Heart left ventricle (tissue), 16 donors: ENCODE data around the gene BNIP3. TPM values are rescaled to one million over a fixed set of nuclear protein-coding genes. Genes with fewer than 3 reads are reported as not detected.
"Not testable (repeated sequence)": the region's sequence is repeated elsewhere in the genome, so short reads cannot be mapped to it uniquely, and the experiment has no call there.

ENCODE experiments used
- ATAC-seq, 4 donors: fragments of 200-7000 bp; cut with Tn5 transposase; one replicate each; pipeline ENCODE4 v1.9.1; 2020 to 2022; ENCODE audit warnings: moderate library complexity in 4 of 4, mild to moderate bottlenecking in 3 of 4, moderate number of reproducible peaks in 1 of 4
- DNase-seq, 5 donors: peaks; one replicate each; pipeline ENCODE4 v3.0.0-alpha.2; 2020
- H3K27ac ChIP-seq, 12 donors: fragments of 200-600 bp; sonication (generic) in 4 of 12; one replicate each; pipeline versions ENCODE4 v1.5.0 to v1.8.0; 2016 to 2022; ENCODE audit warnings: mild to moderate bottlenecking in 2 of 12
- H3K27me3 ChIP-seq, 9 donors: fragments of 200-600 bp; sonication (generic) in 2 of 9; one replicate each; pipeline versions ENCODE4 v1.5.1 to v1.8.0; 2016 to 2022; ENCODE audit warnings: mild to moderate bottlenecking in 3 of 9
- H3K36me3 ChIP-seq, 9 donors: fragments of 200-600 bp; sonication (generic) in 2 of 9; one replicate each; pipeline versions ENCODE4 v1.5.0 to v1.8.0; 2018 to 2022; ENCODE audit warnings: mild to moderate bottlenecking in 2 of 9
- H3K4me1 ChIP-seq, 12 donors: fragments of 200-600 bp; sonication (generic) in 4 of 12; one replicate each; pipeline versions ENCODE4 v1.5.0 to v1.8.0; 2016 to 2022; ENCODE audit warnings: mild to moderate bottlenecking in 3 of 12
- H3K4me3 ChIP-seq, 12 donors: fragments of 200-600 bp; sonication (generic) in 4 of 12; one replicate each; pipeline versions ENCODE4 v1.5.0 to v1.8.0; 2017 to 2022; ENCODE audit warnings: mild to moderate bottlenecking in 9 of 12, moderate library complexity in 4 of 12
- H3K9me3 ChIP-seq, 12 donors: fragments of 200-600 bp; sonication (generic) in 4 of 12; one replicate each; pipeline versions ENCODE4 v1.5.0 to v1.8.0; 2016 to 2022; ENCODE audit warnings: mild to moderate bottlenecking in 1 of 12
- POLR2A ChIP-seq, 2 donors: fragments of 450-650 bp; IDR thresholded peaks; one replicate each; pipeline ENCODE4 v1.6.1; 2017; ENCODE audit warnings: antibody characterized with exemption in 2 of 2, mild to moderate bottlenecking in 2 of 2, moderate library complexity in 2 of 2
- WGBS, 4 donors: extraction: QIAGEN DNeasy Blood & Tissue Kit in 2 of 4; methylation state at CpG; one replicate each; pipeline versions ENCODE4 v1.1.5 to v1.1.7; 2013 to 2018; 5-methylcytosine and 5-hydroxymethylcytosine counted together
- intact Hi-C, 10 donors: fragments of 100-400 bp; cut with DNase I; formaldehyde crosslinking; loops; one replicate each; pipeline versions ENCODE4 v1.11.1 to v1.14.2; 2022
- polyA plus RNA-seq, 2 donors: library from polyadenylated mRNA; stranded (reverse); fragments of 200-250 nt; gene quantifications; one replicate each; pipeline ENCODE4 v1.2.3, GENCODE V29; 2013
- total RNA-seq, 9 donors: library from RNA; depleted of rRNA in 2 of 9; stranded (reverse); fragments of >200 nt in 2 of 9; fragmentation: NEBNext Ultra II Directional in 3 of 9; extraction: Animal tissue kit (Norgen Biotek cat#: 25700) in 3 of 9; gene quantifications; one replicate each; pipeline versions ENCODE4 v1.1.0 to v1.2.4, GENCODE V29; 2016 to 2023
- TF ChIP-seq, protein P1 (sequence below), 12 donors: fragments of 200-600 bp; sonication (generic) in 4 of 12; IDR thresholded peaks; one replicate each; pipeline versions ENCODE4 v1.5.0 to v1.8.0; 2018 to 2022; ENCODE audit warnings: antibody characterized with exemption in 12 of 12, mild to moderate bottlenecking in 5 of 12
- donor health status: ischemic (EF 13 %, LVEDD 7.1; RV severe dilation, severe dysfunction).
- donor health status: healthy with polysubstance abuse.
- donor health status: DM: no; HTN: yes; CAD: no.
- donor health status: DM: no; HTN: no; CAD: no.
- donor health status: ischemic (EF 25% LVEDD 6.9; RV normal size, moderate dysfunction).
- donor health status: ischemic (EF 25% LVEDD 5.7; RV mildly dilated, moderate dysfunction).
- donor health status: healthy.
- donor health status: DM: yes; HTN: yes; CAD: no.
- donor health status: ischemic (EF 35%, LVEDD 5.7; RV mildly dilated, moderate dysfunction).
- donor health status: nonischemic (EF 11% LVEDD 7.7; RV severe dilation, severe dysfunction).
- donor health status: DM: yes; HTN: yes; CAD: no.
- donor health status: PGD.
- donor health status: ischemic (EF 29% LVEDD 5.4; RV normal size, mild dysfunction).
- donor health status: nonischemic (EF 23%, LVEDD 6.1; RV moderate dilation, normal function).

BNIP3 gene
- total and polyA plus RNA-seq, 11 donors = 48.1 to 711 (median 123) TPM

DNA sequence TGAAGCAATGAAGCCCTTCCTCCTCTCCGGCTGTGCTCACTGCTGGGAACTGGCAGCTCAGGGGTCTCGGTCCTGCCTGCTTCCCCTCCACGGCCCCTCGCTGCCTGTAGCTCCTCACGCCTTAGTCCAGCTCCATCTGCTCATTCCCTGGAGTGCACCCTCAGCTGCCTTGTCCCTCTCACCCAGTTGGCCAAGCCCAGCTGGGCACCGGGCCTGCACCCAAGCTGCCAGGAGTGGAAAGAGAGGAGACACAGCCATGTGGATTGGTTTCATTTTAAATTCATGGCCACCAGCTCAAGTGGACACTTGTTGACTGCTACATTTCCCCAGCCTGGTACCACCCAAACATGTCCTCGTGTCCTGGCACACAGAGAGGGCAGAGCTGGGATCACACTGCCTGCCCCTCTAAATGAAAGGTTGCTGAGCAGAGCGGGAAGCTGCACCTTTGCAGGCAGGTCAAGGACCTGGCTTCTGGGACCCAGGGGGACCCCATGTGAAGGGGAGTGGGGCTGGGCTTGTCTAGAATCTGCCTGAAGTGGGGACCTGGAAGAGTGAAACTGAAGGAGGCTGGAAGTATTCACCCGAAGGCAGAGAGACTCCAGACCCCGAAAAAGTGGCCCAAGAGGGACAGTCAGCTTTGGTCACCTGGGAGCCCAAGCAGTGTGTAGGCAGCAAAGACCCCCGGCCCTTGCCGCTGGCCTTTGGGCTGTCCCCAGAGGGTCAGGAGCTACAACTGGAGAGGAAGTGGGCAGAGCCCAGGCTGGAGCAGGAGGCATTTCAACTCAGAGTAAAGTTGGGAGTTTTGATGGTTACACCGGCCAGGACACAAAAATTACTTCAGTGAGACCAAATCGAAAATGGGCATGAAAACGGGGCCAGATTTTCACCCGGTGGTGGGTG lies 15.0 kb upstream of the BNIP3 start:
- H3K27me3 ChIP-seq = no peaks in the 10 kb centered on the region
- H3K36me3 ChIP-seq = no peaks in the 10 kb centered on the region
- H3K4me3 ChIP-seq = no peak overlapping the region
- peak overlapping the region in 11 of 12 donors; percentile 35 to 90 (median 70) for H3K27ac ChIP-seq
- intact Hi-C loops = loop anchor here in 2 of 10 donors (2.0 kb wide), 2 partner anchors 14 to 16 kb away; partner anchors contain the start of gene BNIP3 (in 1 of the 2)
- no peaks in the 10 kb centered on the region for H3K9me3 ChIP-seq
- peaks cover 0 to 43% (median 22%) of the 10 kb centered on the region in 12 donors for H3K4me1 ChIP-seq
- 57 to 76% (median 58%) methylated on average over 13 to 16 of the region's 16 CpGs for WGBS, 4 donors
- TF ChIP-seq, protein P1, sequence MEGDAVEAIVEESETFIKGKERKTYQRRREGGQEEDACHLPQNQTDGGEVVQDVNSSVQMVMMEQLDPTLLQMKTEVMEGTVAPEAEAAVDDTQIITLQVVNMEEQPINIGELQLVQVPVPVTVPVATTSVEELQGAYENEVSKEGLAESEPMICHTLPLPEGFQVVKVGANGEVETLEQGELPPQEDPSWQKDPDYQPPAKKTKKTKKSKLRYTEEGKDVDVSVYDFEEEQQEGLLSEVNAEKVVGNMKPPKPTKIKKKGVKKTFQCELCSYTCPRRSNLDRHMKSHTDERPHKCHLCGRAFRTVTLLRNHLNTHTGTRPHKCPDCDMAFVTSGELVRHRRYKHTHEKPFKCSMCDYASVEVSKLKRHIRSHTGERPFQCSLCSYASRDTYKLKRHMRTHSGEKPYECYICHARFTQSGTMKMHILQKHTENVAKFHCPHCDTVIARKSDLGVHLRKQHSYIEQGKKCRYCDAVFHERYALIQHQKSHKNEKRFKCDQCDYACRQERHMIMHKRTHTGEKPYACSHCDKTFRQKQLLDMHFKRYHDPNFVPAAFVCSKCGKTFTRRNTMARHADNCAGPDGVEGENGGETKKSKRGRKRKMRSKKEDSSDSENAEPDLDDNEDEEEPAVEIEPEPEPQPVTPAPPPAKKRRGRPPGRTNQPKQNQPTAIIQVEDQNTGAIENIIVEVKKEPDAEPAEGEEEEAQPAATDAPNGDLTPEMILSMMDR (IDR thresholded peaks at IDR 0.05) = no peak
- no peak for TF ChIP-seq POLR2A (IDR thresholded peaks at IDR 0.05)
- ATAC-seq = peak; percentile 79 to 93 (median 90)
- peak; percentile 45 to 85 (median 82) for DNase-seq

DNA sequence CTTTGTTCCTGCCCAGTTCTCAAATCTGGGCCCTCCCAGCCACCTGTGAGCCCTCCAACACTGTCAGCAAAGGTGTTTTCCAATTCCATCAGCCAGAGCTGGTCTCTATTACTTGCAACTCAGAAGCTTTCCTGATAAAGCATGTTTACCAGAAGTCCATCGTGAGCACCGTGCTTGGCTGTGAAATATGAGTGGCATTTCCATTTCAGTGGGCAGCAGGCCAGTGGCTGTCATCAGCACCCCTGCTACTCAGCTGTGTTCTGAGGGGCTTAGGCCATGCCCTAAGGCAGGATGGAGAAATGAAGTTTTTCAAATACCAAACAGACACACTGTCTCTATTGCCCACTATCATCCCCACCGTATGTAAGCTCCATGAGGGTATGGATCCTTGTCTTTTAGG lies 12.7 kb upstream of the BNIP3 start:
- peak overlapping the region in 3 of 12 donors; percentile 13 to 49 (median 34) for H3K27ac ChIP-seq
- intact Hi-C loops = no loop called here
- 31 to 44% (median 38%) methylated on average over 3 of the region's 3 CpGs for WGBS, 4 donors
- DNase-seq (peak in 2 of 5 donors; percentile 25 to 56), ATAC-seq (peak in 3 of 4 donors; percentile 5 to 44 (median 35))
- no peaks in the 10 kb centered on the region for H3K27me3 ChIP-seq
- H3K9me3 ChIP-seq = no peaks in the 10 kb centered on the region
- no peak overlapping the region for H3K4me3 ChIP-seq
- peaks cover 0 to 43% (median 22%) of the 10 kb centered on the region in 12 donors for H3K4me1 ChIP-seq
- TF ChIP-seq, protein P1 (IDR thresholded peaks at IDR 0.05) = no peak
- no peak for TF ChIP-seq POLR2A (IDR thresholded peaks at IDR 0.05)
- H3K36me3 ChIP-seq = no peaks in the 10 kb centered on the region

DNA sequence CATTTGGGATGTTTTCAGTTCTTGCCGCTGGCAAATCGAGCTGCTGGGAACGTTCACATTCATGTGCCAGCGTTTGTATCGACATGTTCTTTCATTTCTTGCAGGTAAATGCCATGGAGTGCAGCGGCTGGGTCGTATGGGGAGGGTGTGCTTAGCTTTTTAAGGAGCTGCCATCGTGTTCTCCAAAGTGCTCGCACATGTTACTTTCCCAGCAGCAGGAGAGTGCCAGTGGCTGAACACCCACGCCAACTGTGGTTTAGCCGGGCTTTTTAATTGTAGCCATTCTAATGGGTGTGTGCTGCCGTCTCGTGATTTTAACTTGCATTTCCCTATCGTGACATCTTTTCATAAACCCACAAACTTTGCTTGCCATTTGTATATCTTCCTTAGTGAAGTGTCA lies 11.6 kb upstream of the BNIP3 start:
- DNase-seq = no peak
- H3K4me3 ChIP-seq = no peak overlapping the region
- no peaks in the 10 kb centered on the region for H3K27me3 ChIP-seq
- H3K36me3 ChIP-seq = no peaks in the 10 kb centered on the region
- no peak overlapping the region for H3K27ac ChIP-seq
- H3K9me3 ChIP-seq = no peaks in the 10 kb centered on the region
- WGBS, 4 donors = 88 to 93% (median 92%) methylated on average over 14 of the region's 14 CpGs
- intact Hi-C loops = no loop called here
- TF ChIP-seq, protein P1 (IDR thresholded peaks at IDR 0.05) = no peak
- no peak for TF ChIP-seq POLR2A (IDR thresholded peaks at IDR 0.05)
- no peak for ATAC-seq
- H3K4me1 ChIP-seq = peaks cover 0 to 35% (median 20%) of the 10 kb centered on the region in 12 donors

DNA sequence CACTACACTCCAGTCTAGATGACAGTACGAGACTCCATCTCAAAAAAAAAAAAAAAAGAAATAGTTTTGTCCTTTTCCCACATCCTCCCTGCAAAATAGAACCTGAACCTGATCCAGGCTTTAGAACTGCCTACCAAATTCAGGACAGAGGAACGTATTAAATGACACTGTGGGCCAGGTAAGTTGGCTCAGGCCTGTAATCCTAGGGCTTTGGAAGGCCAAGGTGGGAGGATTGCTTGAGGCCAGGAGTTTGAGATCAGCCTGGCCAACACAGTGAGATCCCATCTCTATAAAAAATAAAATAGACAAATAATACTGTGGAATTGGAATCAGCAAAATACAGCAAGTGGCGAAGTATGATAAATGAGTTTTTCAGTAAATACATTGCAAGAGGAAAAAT lies 10.0 kb upstream of the BNIP3 start:
- Histone ChIP-seq H3K36me3 (no peaks in the 10 kb centered on the region), H3K4me3 (no peak overlapping the region), H3K27me3 (no peaks in the 10 kb centered on the region), H3K4me1 (peaks cover 0 to 20% (median 4%) of the 10 kb centered on the region in 12 donors), H3K27ac (no peak overlapping the region), H3K9me3 (no peaks in the 10 kb centered on the region)
- ATAC-seq (no peak), DNase-seq (no peak)
- TF ChIP-seq, protein P1 (IDR thresholded peaks at IDR 0.05) = no peak
- TF ChIP-seq POLR2A (IDR thresholded peaks at IDR 0.05) = no peak
- intact Hi-C loops = no loop called here
- 87 to 97% (median 94%) methylated on average over 3 of the region's 3 CpGs for WGBS, 4 donors

DNA sequence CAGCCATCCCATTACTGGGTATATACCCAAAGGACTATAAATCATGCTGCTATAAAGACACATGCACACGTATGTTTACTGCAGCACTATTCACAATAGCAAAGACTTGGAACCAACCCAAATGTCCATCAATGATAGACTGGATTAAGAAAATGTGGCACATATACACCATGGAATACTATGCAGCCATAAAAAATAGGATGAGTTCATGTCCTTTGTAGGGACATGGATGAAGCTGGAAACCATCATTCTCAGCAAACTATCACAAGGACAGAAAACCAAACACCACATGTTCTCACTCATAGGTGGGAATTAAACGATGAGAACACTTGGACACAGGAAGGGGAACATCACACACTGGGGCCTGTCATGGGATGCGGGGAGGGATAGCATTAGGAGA lies 6.1 kb upstream of the BNIP3 start:
- H3K4me3 ChIP-seq, DNase-seq, H3K36me3 ChIP-seq, H3K9me3 ChIP-seq, H3K27ac ChIP-seq, ATAC-seq, H3K27me3 ChIP-seq, intact Hi-C loops, H3K4me1 ChIP-seq: not testable (repeated sequence)
- WGBS, 4 donors = 92 to 100% (median 98%) methylated on average over 2 to 3 of the region's 3 CpGs

DNA sequence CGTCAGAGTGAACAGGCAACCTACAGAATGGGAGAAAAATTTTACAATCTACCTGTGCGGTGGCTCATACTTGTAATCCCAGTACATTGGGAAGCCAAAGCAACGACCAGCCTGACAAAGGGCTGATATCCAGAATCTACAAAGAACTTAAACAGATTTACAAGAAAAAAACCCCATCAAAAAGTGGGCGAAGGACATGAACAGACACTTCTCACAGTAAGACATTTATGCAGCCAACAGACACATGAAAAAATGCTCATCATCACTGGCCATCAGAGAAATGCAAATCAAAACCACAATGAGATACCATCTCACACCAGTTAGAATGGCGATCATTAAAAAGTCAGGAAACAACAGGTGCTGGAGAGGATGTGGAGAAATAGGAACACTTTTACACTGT lies 5.6 kb upstream of the BNIP3 start:
- intact Hi-C loops = not testable (repeated sequence)
- 86 to 98% (median 96%) methylated on average over 4 to 5 of the region's 5 CpGs for WGBS, 4 donors

DNA sequence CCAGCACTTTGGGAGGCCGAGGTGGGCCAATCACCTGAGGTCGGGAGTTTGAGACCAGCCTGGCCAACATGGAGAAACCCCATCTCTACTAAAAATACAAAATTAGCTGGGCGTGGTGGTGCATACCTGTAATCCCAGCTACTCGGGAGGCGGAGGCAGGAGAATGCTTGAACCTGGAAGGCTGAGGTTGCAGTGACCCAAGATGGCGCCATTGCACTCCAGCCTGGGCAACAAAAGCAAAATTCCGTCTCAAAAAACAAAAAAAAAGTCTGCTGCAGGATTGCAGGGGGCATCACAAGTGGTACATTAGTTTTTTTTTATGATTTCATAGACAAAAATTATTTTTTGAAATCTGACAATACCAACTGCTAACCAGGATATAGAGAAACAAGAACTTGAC lies 5.1 kb upstream of the BNIP3 start:
- H3K4me3 ChIP-seq, H3K4me1 ChIP-seq, H3K36me3 ChIP-seq, DNase-seq, H3K27ac ChIP-seq, ATAC-seq, intact Hi-C loops, H3K9me3 ChIP-seq, H3K27me3 ChIP-seq: not testable (repeated sequence)
- WGBS, 4 donors = 95 to 97% (median 96%) methylated on average over 7 of the region's 7 CpGs

More for the DNA sequence above, 5.6 kb upstream of the BNIP3 start:
- not testable (repeated sequence) for H3K4me3 ChIP-seq, H3K4me1 ChIP-seq, H3K27me3 ChIP-seq, H3K36me3 ChIP-seq, DNase-seq, ATAC-seq, H3K9me3 ChIP-seq, H3K27ac ChIP-seq
